OCI-M2 (cell line): Measurements from ENCODE around the gene SPAG16.

ENCODE experiments used
- DNase-seq: peaks from one replicate; lab custom pipeline; 2025; ENCODE audit not compliant: unreplicated experiment; lab: John Stamatoyannopoulos, UW

The SPAG16 gene

GRCh38 chr2:214246417-214246816 is 962.2 kb downstream of the SPAG16 start:
- DNase-seq, result no peak

DNA sequence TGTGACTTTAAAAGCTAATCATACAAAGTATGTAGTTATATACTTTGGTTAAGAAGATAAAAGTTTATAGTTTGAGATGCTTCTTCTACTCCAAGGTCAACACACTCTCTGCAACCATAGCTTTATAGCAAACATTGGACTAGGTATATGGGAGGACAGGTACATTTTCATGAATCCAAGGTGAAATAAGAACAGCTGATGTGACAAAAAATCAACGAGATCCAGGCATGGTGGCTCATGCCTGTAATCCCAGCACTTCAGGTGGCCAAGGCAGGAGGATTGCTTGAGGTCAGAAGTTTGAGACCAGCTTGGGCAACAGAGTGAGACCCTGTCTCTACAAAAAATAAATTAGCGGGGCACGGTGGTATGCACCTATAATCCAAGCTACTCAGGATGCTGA is 963.3 kb downstream of the SPAG16 start:
- no peak for DNase-seq

GRCh38 chr2:214255046-214255445 is 970.8 kb downstream of the SPAG16 start:
- no peak for DNase-seq

- DNase-seq, result no peak
Observed at GRCh38 chr2:214261683-214262082, 977.4 kb downstream of the SPAG16 start.

GRCh38 chr2:214264171-214264570 is 979.9 kb downstream of the SPAG16 start:
- no peak for DNase-seq

GRCh38 chr2:214265991-214266489 is 981.8 kb downstream of the SPAG16 start:
- no peak for DNase-seq

DNA sequence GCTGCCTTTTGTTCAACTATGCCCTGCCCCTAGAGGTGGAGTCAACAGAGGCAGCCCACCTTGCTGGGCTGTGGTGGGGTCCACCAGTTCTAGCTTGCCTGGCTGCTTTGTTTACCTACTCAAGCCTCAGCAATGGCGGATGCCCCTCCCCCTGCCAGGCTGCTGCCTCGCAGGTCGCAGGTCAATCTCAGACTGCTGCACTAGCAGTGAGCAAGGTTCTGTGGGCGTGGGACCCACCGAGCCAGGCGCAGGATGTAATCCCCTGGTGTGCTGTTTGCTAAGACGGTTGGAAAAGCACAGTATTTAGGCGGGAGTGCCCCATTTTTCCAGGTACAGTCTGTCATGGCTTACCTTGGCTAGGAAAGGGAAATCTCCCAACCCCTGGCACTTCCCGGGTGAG is 993.6 kb downstream of the SPAG16 start:
- no peak for DNase-seq

DNA sequence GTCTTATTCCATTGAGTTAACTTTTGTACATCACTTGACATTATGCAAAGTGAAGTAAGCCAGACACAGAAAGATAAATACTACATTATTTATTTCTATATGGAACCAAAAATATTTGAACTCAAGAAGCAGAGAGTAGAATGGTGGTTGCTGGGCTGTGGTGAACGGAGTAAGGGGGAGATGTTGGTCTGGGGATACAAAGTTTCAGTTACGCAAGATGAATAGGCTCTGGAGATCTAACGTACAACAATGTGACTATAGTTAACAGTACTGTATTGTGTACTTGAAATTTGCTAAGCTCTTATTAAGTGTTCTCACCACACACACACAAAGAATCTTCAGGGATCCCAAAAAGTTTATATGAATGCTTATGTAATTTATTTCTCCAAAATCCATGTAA is 1001.7 kb downstream of the SPAG16 start:
- DNase-seq, result no peak

DNA sequence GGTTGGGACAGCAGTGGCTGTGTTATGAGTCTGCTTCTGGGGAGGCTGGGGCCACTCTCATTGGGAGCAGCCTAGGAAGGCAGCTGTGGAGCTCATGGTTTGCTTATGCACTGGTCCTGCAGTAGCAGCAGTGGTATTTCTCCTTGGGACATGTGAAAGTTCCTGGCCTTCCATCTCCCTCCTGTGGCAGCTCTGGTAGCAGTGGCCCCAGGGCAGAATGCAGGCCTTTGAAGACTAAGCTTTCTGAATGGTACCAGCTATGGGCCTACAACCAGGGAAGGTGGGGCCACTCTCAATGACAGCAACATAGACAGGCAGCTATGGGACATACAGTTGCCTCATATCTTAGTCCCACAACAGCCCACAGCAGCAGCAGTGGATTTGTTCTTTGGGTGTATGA is 1009.3 kb downstream of the SPAG16 start:
- no peak for DNase-seq

DNA sequence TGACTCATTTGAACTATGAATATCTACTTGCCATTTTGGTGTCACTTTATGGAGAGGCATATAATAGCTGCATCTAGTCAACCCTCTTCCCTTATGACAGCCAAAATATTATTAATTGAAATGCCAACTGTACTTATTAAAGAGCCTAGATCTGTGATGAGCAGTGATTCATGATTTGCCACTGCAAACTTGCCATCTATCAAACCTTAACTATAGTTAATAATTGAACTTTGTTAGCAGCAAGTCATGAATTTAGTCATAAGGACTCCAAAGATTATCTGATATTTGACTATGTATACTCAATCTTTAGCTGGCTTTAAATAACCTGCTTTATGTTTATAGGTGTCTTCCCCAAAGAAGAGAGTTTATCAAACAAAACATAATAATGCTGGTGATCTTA is 1010.2 kb downstream of the SPAG16 start:
- DNase-seq, result no peak

GRCh38 chr2:214297423-214297822 is 1013.2 kb downstream of the SPAG16 start:
- DNase-seq, result no peak

- no peak for DNase-seq
Observed at GRCh38 chr2:214310319-214310718, 1026.1 kb downstream of the SPAG16 start.

DNA sequence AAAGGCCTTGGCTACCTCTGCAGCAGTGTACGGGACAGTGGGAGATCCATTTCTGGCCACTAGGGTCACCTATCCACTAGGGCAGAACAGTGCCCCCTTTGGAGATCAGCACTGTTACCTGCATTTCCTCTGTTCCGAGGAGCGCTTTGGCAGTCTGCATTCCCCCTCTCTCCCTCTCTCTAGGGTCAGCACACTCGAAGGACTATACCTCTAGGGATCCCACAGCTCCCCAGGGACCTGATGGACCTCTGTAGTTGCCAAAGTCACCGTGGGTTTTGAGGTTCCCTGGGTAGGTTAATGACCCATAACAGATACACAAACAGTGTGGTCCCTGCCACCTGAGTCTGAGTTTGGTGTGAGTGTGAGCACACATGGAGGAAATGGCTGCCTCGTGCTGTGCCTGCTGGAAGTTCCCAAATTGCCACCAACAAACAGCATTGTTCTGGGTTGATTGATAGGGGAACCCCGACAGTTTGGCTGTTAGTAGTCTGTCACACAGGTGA is 1026.8 kb downstream of the SPAG16 start:
- no peak for DNase-seq

DNA sequence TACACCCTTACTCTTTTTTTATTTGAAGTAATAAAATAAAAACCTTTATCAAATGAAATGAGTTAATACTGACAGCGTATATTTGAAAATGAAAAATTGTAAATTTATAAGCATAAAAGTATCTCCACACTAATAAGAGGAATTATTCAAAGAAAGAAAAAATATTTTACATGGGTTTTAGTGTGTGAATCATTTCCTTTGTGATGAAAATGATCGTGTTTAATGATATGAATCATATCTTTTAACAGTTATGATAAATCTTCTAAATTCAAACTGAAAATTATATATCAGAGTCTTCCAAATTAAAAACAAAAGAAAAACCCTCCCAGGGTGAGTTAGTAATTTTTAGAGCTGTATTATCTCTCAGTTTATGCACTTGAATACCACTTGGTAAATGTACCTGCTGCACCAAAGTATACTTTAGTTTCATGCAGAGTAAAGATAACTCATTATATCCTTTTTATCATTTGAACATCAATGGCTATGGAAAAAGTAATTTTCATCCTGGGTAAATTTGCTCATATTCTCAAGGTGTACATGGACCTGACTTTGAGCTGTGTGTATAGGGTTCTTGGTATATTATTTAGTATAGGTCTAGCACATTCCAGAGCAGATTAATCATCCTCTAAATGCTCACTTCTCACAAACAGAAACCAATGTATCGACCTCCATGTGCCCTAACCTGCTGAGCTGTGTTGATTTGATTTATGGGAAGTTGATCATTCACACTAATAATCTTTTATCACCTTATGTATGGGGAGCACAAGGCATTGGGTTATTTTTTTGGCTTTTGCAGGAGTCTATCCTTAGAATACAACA is 1027.9 kb downstream of the SPAG16 start:
- no peak for DNase-seq

GRCh38 chr2:214315324-214315723 is 1031.1 kb downstream of the SPAG16 start:
- no peak for DNase-seq

- no peak for DNase-seq
Observed at GRCh38 chr2:214320211-214320610, 1035.9 kb downstream of the SPAG16 start.

GRCh38 chr2:214322662-214323061 is 1038.4 kb downstream of the SPAG16 start:
- no peak for DNase-seq

GRCh38 chr2:214325404-214325803 is 1041.1 kb downstream of the SPAG16 start:
- DNase-seq, result no peak

- DNase-seq, result no peak
Observed at GRCh38 chr2:214328941-214329340, 1044.7 kb downstream of the SPAG16 start.

GRCh38 chr2:214341646-214342045 is 1057.4 kb downstream of the SPAG16 start:
- no peak for DNase-seq

DNA sequence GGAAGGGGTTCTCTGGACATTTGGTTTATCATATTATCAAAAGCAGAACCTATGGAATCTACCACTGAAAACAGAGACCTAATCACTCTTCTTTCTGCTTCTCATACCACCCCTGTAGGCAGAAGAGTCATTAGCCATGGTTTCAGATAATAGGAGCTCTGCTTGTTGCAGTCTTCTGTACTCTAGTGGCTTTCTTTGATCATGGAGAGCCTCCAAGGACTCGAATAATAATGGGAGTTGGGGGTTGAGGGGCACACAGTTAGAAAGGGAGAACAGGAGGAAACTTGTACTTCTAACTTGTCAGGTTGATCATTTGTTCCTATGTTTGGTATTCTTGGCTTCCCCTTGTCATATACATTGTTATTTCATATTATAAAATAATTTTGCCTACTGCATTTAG is 1074.2 kb downstream of the SPAG16 start:
- no peak for DNase-seq

DNA sequence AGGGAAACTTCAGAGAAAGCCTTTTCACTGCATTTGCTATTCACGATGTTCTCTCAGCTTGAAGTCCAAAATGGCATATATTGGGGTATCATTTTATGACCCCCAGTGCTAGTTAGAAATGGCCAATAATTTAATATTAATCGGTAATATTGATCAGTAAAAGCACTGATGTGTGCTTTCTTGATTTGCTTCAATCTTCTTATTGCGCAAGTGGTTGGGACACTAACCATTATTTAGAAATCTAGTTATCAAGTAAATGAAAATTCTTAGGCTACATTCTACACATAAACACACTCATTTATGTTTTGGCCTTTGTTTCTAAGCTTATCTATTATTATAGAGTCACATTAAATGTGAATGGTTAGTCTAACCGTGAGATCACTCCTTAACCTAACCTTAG is 1076.9 kb downstream of the SPAG16 start:
- DNase-seq, result no peak

DNA sequence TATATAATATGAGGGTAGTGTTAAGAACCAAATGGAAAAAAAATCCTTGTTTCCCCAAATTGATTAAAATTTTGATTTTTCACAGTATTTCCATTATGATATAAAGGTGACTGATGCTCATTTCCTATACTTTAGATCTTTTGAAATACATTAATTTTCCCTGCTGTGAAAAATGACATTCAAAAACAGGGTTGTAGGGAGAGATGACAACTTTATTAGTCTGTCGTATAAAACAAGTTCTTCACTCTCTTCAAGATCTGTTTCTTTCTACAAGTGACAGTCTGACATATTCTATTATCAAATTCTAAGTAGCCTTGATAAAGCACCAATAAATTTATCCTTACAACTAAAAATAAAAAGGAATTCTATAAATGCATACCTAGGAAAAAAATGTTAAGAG is 1081.3 kb downstream of the SPAG16 start:
- no peak for DNase-seq
